Measurements from ENCODE around the gene EPO.
"Not testable (repeated sequence)": the region's sequence is repeated elsewhere in the genome, so short reads cannot be mapped to it uniquely, and the experiment has no call there.

Gene EPO

DNA sequence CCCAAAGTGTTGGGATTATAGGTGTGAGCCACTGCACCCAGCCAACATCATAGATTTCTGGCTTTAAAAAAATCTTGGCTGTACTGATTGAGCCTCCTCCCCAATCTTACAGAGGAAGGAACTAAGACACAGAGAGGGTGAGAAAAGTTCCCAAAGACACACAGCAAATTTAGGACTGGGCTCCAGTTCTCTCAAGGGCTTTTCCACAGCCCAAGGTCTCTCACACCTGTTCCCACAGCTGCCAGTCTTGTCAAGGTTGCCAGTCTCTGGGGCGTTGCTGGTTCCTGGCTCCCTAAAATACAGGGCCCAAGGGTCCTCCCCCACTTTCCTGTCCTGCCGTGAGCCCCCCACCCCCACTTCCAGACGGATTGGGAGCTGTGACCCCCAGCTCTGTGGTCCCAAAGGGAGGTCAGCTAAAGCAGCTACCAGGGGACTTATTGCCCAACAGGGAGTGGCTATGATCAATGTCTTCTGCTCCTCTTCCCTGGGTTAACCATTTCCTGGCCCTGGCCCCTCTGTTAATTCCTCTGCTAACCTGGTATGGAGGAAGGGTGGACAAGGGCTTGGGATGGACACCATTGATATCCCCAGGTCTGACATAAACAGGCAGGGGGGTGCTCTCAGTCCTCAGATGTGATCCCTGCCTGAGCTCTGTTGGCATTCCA is 10.0 kb downstream of the EPO start:
- in situ Hi-C loops (cut with MboI; ENCODE audit: low sequenced_read_pairs) = no loop called here

DNA sequence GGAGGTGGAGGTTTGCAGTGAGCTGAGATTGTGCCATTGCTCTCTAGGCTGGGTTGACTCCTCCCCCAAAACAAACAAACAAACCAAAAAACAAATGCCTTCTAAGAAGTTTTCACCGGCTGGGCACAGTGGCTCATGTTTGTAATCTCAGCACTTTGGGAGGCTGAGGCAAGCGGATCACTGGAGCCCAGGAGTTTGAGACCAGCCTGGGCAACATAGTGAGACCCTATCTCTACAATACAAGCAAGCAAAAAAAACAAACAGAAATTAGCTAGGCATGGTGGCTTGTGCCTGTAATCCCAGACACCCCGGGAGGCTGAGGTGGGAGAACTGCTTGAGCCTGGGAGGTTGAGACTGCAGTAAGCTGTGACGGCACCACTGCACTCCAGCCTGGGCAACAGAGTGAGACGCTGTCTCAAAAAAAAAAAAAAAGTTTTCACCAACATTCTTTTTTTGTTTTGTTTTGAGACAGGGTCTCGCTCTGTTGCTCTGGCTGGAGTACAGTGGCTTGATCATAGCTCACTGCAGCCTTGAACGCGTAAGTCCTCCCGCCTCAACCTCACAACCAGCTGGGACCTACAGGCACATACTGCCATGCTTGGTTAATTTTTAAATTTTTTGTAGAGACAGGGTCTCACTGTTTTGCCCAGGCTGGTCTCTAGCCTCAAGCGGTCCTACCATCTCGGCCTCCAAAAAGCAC is 11.8 kb downstream of the EPO start:
- in situ Hi-C loops (cut with MboI; ENCODE audit: low sequenced_read_pairs) = no loop called here

DNA sequence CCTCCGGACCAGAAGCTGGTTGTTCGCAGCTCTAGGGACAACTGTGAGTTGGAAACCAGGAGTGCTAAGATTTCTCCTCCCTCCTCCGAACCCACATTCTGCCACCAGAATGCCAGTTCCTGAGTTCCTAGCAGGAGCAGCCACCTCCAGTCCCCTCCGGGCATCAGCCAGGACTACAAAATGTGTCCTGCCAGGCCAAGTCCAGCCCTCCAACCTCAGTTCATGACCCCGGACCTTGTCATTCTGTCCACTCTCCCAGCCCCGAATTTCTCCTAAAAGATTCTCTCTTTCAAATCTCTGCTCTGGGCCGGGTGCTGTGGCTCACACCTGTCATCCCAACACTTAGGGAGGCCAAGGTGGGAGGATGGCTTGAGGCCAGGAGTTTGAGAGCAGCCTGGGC is 15.5 kb downstream of the EPO start:
- in situ Hi-C loops (cut with MboI; ENCODE audit: low sequenced_read_pairs) = no loop called here

DNA sequence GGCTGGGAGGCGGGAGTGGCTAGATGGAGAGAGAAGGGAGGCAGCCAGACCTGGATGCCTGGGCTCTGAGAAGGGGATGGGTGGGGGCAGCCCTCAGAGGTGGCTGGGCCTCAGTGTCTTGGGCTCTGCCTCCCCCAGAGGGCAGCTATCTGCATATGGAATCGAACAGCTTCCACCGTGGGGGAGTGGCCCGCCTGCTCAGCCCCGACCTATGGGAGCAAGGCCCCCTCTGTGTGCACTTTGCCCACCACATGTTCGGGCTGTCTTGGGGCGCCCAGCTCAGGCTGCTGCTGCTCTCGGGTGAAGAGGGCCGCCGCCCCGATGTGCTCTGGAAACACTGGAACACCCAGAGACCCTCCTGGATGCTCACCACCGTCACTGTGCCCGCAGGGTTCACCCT is 16.4 kb downstream of the EPO start:
- in situ Hi-C loops (cut with MboI; ENCODE audit: low sequenced_read_pairs) = no loop called here

DNA sequence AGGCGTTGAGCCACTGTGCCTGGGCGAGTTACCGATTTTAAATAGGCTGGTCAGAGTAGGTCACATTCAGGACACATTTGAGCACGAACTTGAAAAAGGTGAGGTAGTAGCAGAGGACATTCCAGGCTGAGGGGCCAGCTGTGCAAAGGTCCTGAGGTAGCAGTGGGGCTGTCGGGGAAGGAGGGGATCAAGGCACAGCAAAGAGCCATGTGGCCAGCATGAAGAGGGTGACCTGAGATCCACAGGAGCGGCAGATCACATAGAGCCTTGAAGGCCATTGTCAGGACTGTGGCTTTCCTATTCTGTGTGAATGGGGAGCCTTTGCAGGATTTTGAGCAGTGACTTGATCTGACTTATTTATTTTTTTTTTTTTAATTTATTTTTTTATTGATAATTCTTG is 19.7 kb downstream of the EPO start:
- in situ Hi-C loops (cut with MboI; ENCODE audit: low sequenced_read_pairs) = no loop called here

DNA sequence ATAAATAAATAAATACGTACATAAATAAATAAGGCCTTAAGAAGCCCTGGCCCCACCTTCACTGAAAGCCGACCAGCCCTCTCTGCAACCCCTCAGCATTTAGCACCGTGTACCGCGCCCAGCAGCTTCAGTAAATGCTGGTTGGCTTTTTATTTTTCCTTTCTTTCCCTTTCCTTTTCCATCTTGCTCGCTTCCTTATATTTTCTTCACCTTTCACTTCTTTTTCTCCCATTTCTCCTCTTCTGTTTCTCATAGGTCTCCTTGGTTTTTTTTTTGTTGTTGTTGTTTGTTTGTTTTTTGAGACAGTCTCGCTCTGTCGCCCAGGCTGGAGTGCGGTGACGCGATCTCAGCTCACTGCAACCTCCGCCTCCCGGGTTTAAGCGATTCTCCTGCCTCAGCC is 24.3 kb downstream of the EPO start:
- in situ Hi-C loops (cut with MboI; ENCODE audit: low sequenced_read_pairs) = no loop called here

DNA sequence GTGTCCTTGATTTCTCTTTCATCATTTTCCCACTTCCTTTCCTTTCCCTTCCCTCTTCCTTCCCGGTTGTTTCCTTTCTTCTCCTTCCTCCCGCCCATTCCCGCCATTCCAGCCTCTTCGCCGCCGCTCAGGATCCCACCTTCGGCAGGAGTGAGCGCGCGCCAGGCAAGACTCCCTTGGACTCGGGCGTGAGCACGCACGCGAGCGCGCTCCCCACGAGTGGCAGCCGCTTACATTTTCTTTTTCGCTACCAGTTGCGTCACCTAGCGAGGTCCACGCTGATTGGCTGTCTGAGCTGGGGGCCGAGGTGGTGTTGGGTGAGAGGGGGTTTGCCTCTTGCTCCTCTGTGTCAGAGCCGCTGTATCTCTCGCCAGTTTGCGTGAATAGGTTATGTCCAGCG is 24.9 kb downstream of the EPO start:
- in situ Hi-C loops (cut with MboI; ENCODE audit: low sequenced_read_pairs) = no loop called here

DNA sequence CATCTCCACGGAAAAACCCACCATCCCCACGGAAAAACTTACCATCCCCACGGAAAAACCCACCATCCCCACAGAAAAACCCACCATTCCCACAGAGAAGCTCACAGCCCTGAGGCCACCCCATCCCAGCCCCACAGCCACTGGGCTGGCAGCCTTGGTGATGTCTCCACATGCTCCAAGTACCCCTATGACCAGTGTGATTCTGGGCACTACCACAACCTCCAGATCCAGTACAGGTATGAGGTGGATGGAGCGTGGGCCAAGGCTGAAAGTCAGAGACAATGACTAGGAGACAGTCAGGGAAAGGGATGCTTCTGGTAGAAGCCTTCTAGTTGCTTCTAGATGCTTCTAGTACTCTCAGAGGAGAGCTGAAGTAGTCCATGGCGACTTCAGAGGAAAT is 32.7 kb downstream of the EPO start:
- in situ Hi-C loops (cut with MboI; ENCODE audit: low sequenced_read_pairs) = no loop called here

DNA sequence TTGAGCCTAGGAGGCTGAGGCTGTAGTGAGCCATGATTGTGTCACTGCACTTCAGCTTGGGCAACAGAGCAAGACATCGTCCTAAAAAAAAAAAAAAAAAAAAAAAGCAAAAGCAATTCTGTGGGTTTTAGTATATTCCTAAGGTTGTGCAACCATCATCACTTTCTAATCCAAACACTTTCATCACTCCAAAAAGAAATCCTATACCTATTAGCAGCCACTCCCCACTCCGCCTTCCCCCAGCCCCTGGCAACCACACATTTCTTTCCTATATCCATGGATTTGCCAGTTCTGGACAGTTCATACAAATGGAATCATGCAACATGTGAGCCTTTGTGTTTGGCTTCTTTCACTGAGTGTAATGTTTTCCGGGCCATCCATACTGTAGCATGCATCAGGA is 33.5 kb downstream of the EPO start:
- in situ Hi-C loops (cut with MboI; ENCODE audit: low sequenced_read_pairs) = no loop called here

DNA sequence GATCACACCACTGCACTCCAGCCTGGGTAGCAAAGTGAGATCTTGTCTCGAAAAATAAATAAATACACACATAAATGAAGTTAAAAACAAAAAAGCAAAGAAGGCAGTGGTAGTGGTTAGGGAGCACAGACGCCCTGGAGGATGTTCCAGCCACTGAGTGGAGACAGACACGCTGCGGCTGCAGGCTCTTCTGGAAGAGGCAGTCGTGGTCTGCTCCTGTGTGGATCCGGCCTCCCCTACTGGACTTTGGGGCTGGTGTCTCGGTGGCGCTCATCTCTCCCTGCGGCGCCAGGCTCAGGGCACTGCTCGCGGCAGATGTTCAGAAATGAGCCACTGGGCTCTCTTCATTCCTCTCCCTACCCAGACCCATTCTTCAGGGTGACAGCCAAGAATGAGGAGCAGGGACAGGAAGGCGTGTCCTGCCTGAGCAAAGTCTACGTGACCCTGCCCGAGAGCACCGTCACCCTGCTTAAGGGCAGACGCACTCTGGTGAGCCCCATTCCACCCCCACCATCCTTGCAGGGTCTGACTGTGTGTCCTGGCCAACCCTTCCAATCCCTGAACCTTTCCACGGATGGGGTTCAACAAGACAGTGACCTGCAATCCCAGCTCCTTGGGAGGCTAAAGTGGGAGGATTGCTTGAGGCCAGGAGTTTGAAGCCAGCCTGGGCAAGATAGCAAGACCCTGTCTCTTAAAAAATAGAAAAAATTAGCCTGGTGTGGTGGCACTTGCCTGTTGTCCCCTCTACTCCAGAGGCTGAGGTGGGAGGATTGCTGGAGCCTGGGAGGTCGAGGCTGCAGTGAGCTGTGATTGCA is 39.3 kb downstream of the EPO start:
- in situ Hi-C loops (cut with MboI; ENCODE audit: low sequenced_read_pairs) = no loop called here

DNA sequence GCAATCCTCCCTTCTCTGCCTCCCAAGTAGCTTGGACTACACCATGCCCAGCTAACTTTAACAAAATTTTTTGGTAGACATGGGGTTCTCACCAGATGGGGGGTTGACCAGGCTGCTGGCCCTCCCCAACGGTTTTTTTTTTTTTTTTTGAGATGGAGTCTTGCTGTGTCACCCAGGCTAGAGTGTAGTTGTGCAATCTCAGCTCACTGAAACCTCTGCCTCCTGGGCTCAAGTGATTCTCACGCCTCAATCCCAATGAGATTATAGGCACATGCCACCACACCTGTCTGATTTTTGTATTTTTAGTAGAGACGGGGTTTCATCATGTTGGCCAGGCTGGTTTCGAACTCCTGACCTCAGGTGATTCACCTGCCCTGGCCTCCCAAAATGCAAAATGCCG is 42.6 kb downstream of the EPO start:
- in situ Hi-C loops (cut with MboI; ENCODE audit: low sequenced_read_pairs) = not testable (repeated sequence)

DNA sequence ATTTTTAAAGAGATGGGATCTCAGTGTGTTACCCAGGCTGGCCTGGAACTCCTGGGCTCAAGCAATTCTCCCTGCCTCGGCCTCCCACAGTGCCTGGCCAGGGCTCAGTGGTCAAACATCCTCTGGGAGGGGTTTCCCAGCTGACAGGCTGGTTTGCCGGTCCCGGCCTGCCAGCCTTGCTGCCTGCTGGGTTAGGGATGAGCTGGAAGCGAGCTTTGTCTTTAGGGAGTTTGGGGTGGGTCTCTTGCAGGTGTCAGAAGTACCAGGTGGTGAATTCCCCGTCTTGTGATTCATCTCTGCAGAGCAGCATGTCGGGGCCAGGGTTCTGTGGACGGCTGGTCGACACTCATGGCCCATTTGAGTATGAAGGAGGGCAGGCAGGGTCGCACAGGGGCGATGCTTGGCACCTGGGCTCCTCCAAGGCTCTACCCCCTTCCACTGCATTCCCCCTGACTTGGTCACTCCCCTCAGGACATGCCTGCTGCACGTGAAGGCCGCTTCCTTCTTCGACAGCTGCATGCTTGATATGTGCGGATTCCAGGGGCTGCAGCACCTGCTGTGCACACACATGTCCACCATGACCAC is 43.4 kb downstream of the EPO start:
- in situ Hi-C loops (cut with MboI; ENCODE audit: low sequenced_read_pairs) = no loop called here

DNA sequence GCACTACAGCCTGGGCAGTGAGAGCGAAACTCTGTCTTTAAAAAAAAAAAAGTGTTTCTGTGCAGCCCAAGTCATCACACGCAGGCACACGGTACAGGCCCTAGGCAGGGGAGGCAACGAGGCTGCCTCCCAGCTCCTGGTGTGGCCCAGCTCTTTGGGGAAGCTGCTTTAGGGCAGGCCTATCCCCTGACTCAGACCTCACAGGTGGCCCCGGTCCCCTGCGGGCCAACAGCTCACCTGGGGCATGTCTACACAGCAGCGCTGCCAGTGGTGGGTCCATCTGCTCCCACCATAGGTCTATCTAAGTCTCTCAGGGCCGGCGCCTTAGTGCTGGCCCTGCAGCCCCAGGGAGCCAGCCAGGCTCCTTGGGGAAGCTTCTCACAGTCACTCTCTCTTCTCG is 44.6 kb downstream of the EPO start:
- in situ Hi-C loops (cut with MboI; ENCODE audit: low sequenced_read_pairs) = no loop called here

DNA sequence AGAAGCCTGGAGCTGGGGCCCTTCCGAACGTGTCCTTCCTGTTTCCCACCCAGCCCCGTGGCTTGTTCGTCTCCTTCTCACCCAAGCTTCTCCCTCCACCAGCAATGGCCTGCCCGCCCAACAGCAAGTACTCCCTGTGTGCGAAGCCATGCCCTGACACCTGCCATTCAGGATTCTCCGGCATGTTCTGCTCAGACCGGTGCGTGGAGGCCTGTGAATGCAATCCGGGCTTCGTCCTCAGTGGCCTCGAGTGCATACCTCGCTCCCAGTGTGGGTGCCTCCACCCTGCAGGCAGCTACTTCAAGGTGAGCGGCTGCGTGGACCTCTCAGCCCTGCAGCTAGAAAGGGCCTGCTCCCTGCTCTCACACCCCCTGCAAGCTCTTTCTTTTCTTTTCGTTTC is 45.0 kb downstream of the EPO start:
- in situ Hi-C loops (cut with MboI; ENCODE audit: low sequenced_read_pairs) = no loop called here

DNA sequence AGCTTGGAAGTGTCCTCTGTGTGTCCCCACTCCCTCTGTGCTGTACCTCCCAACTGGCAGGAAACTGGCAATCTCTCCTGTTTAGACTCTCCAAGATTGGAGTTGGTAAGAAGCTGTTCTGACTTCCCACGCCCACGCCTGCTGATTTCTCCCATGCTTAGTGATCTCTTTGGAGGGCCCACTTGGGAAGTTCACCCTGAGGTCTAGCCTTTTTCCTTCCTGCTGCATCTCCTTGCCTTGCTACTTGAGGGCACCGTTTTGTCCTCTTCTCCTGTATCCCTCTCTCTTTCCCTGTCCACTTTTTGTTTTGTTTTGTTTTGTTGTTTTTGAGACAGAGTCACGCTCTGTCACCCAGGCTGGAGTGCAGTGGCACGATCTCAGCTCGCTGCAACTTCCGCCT is 48.5 kb downstream of the EPO start:
- in situ Hi-C loops (cut with MboI; ENCODE audit: low sequenced_read_pairs) = no loop called here
